IMR-90 (cell line): ENCODE data around the gene IPO13. TPM values are rescaled to one million over a fixed set of nuclear protein-coding genes. Genes with fewer than 3 reads are reported as not detected.

Experiments used
- ATAC-seq: fragments of 200-7000 bp; cut with Tn5 transposase; 2 replicates; pipeline ENCODE4 v1.9.1; 2020; ENCODE audit warnings: low read depth, mild to moderate bottlenecking, moderate library complexity
- BruUV-seq: library from RNA; stranded (reverse); fragments of 400-500 nt; replicated peaks from 2 replicates; lab custom pipeline; 2021; lab: Mats Ljungman, UMichigan
- CTCF ChIA-PET: fragments of 300-600 bp; formaldehyde crosslinking; extraction: SDS; loops from one replicate; lab custom pipeline; 2021; ENCODE audit warnings: antibody characterized with exemption; lab: Yijun Ruan, JAX
- POLR2A ChIA-PET: fragments of 300-600 bp; sonication (Branson Sonifier 250); formaldehyde crosslinking; loops from one replicate; lab custom pipeline; 2022; ENCODE audit warnings: antibody characterized with exemption; ENCODE audit not compliant: unreplicated experiment; lab: Charles Lee
- DNase-seq: peaks from one replicate; pipeline ENCODE4 v3.0.0; 2013
- H2AFZ ChIP-seq: replicated peaks from 2 replicates; pipeline ENCODE3; 2013; ENCODE audit warnings: low read length, mild to moderate bottlenecking; ENCODE audit not compliant: poor library complexity
- H2AK5ac ChIP-seq: 2 replicates; pipeline ENCODE4 v1.6.1; 2013; ENCODE audit warnings: low read depth, low read length, inconsistent platforms
- H2AK9ac ChIP-seq: replicated peaks from 2 replicates; pipeline ENCODE3; 2013; ENCODE audit warnings: mild to moderate bottlenecking, low read depth, low read length, moderate library complexity; ENCODE audit not compliant: poor library complexity
- H2BK120ac ChIP-seq: 2 replicates; pipeline ENCODE4 v1.6.1; 2013; ENCODE audit warnings: low read depth, low read length, inconsistent platforms
- H2BK15ac ChIP-seq: 3 replicates; pipeline ENCODE4 v1.6.1; 2013; ENCODE audit warnings: low read depth, low read length, inconsistent platforms
- H2BK20ac ChIP-seq: 2 replicates; pipeline ENCODE4 v1.6.1; 2013; ENCODE audit warnings: low read depth, mild to moderate bottlenecking, inconsistent platforms, low read length, moderate library complexity
- H2BK5ac ChIP-seq: 2 replicates; pipeline ENCODE4 v1.6.1; 2013; ENCODE audit warnings: mild to moderate bottlenecking, low read depth, low read length, inconsistent platforms; ENCODE audit not compliant: poor library complexity, severe bottlenecking
- H3K14ac ChIP-seq: replicated peaks from 2 replicates; pipeline ENCODE4 v1.6.1; 2013; ENCODE audit warnings: low read depth, low read length, inconsistent platforms
- H3K18ac ChIP-seq: 2 replicates; pipeline ENCODE4 v1.6.1; 2013; ENCODE audit warnings: low read depth, low read length, control low read depth
- H3K23ac ChIP-seq: 2 replicates; pipeline ENCODE4 v1.6.1; 2013; ENCODE audit warnings: low read depth, low read length, inconsistent platforms
- H3K27ac ChIP-seq: 2 replicates; pipeline ENCODE4 v1.5.1; 2013; ENCODE audit warnings: mild to moderate bottlenecking, control low read depth, low read length; ENCODE audit not compliant: insufficient read depth
- H3K27me3 ChIP-seq: 2 replicates; pipeline ENCODE4 v1.6.1; 2013; ENCODE audit warnings: low read length; ENCODE audit not compliant: control insufficient read depth, insufficient read depth
- H3K36me3 ChIP-seq: 2 replicates; pipeline ENCODE4 v1.6.1; 2013; ENCODE audit warnings: low read length, mixed read lengths; ENCODE audit not compliant: control insufficient read depth, insufficient read depth
- H3K4ac ChIP-seq: 2 replicates; pipeline ENCODE4 v1.6.1; 2013; ENCODE audit warnings: low read depth, low read length, inconsistent platforms
- H3K4me1 ChIP-seq: 2 replicates; pipeline ENCODE4 v1.6.1; 2013; ENCODE audit warnings: low read length, mixed read lengths; ENCODE audit not compliant: control insufficient read depth, insufficient read depth
- H3K4me2 ChIP-seq: 2 replicates; pipeline ENCODE4 v1.6.1; 2013; ENCODE audit warnings: low read depth, mild to moderate bottlenecking, control low read depth, low read length, moderate library complexity
- H3K4me3 ChIP-seq: 2 replicates; pipeline ENCODE4 v1.5.1; 2013; ENCODE audit warnings: low read depth, mild to moderate bottlenecking, control low read depth, low read length, moderate library complexity; ENCODE audit not compliant: insufficient read depth
- H3K56ac ChIP-seq: 2 replicates; pipeline ENCODE4 v1.6.1; 2013; ENCODE audit warnings: low read length, inconsistent platforms; ENCODE audit not compliant: insufficient read depth; ENCODE audit errors: extremely low read depth
- H3K79me1 ChIP-seq, 2 experiments: 2 replicates each; pipeline ENCODE4 v1.6.1; 2013; ENCODE audit warnings: low read length in 2 of 2, inconsistent platforms in 1 of 2, low read depth in 1 of 2
- H3K9ac ChIP-seq: 2 replicates; pipeline ENCODE4 v1.6.1; 2013; ENCODE audit warnings: low read depth, low read length, control low read depth
- H3K9me1 ChIP-seq: 2 replicates; pipeline ENCODE4 v1.6.1; 2013; ENCODE audit warnings: low read length, inconsistent platforms; ENCODE audit not compliant: insufficient read depth
- H3K9me3 ChIP-seq: 2 replicates; pipeline ENCODE4 v1.6.1; 2013; ENCODE audit warnings: low read length; ENCODE audit not compliant: control insufficient read depth, insufficient read depth
- H4K20me1 ChIP-seq: 2 replicates; pipeline ENCODE4 v1.6.1; 2013; ENCODE audit warnings: low read length, inconsistent platforms; ENCODE audit not compliant: insufficient read depth
- H4K5ac ChIP-seq: 2 replicates; pipeline ENCODE4 v1.6.1; 2013; ENCODE audit warnings: mild to moderate bottlenecking, low read depth, low read length, control low read depth
- H4K8ac ChIP-seq, 2 experiments: 2 replicates each; pipeline ENCODE4 v1.6.1; 2013; ENCODE audit warnings: low read depth in 2 of 2, low read length in 2 of 2, control low read depth in 1 of 2, inconsistent platforms in 1 of 2
- H4K91ac ChIP-seq: 2 replicates; pipeline ENCODE4 v1.6.1; 2013; ENCODE audit warnings: low read depth, low read length, inconsistent platforms; ENCODE audit not compliant: insufficient read depth
- CEBPB ChIP-seq: IDR thresholded peaks from 2 replicates; pipeline ENCODE4 v1.6.1; 2012; ENCODE audit warnings: low read depth, low read length, improper control_type of control experiment
- CHD1 ChIP-seq: IDR thresholded peaks from 2 replicates; pipeline ENCODE4 v1.6.1; 2012; ENCODE audit warnings: low read depth, low read length, improper control_type of control experiment
- ELK1 ChIP-seq: fragments of 150-350 bp; IDR thresholded peaks from 2 replicates; pipeline ENCODE4 v1.6.1; 2016; ENCODE audit warnings: low read depth, mild to moderate bottlenecking, low read length, moderate library complexity, borderline replicate concordance
- FOS ChIP-seq: fragments of 150-350 bp; IDR thresholded peaks from 2 replicates; pipeline ENCODE4 v1.6.1; 2016; ENCODE audit warnings: low read depth, low read length
- MAFK ChIP-seq: IDR thresholded peaks from 2 replicates; pipeline ENCODE4 v1.6.1; 2012; ENCODE audit warnings: low read depth, low read length, improper control_type of control experiment
- MXI1 ChIP-seq: IDR thresholded peaks from 2 replicates; pipeline ENCODE4 v1.6.1; 2012; ENCODE audit warnings: low read depth, mild to moderate bottlenecking, low read length, moderate library complexity, borderline replicate concordance
- NFE2L2 ChIP-seq: fragments of 150-350 bp; IDR thresholded peaks from 2 replicates; pipeline ENCODE4 v1.6.1; 2016; ENCODE audit warnings: low read depth, mild to moderate bottlenecking, low read length
- POLR2A ChIP-seq: IDR thresholded peaks from 2 replicates; pipeline ENCODE4 v1.6.1; 2012; ENCODE audit warnings: mild to moderate bottlenecking, low read depth, low read length
- RAD21 ChIP-seq: IDR thresholded peaks from 2 replicates; pipeline ENCODE4 v1.6.1; 2012; ENCODE audit warnings: low read length, improper control_type of control experiment
- RCOR1 ChIP-seq: IDR thresholded peaks from 2 replicates; pipeline ENCODE4 v1.6.1; 2012; ENCODE audit warnings: mild to moderate bottlenecking, low read length, improper control_type of control experiment; ENCODE audit not compliant: insufficient replicate concordance
- RFX5 ChIP-seq: IDR thresholded peaks from 2 replicates; pipeline ENCODE4 v1.8.0; 2012; ENCODE audit warnings: low read depth, mild to moderate bottlenecking, low read length, moderate library complexity
- SMC3 ChIP-seq: fragments of 150-350 bp; IDR thresholded peaks from 2 replicates; pipeline ENCODE4 v1.6.1; 2016; ENCODE audit warnings: low read depth, mild to moderate bottlenecking, antibody characterized with exemption, low read length, moderate library complexity
- USF2 ChIP-seq: fragments of 150-350 bp; IDR thresholded peaks from 2 replicates; pipeline ENCODE4 v1.6.1; 2017; ENCODE audit warnings: mild to moderate bottlenecking, antibody characterized with exemption, low read length, low read depth
- WGBS, 2 experiments: methylation state at CpG; one replicate each; pipeline versions ENCODE4 v1.1.5 to v1.1.7; 2013; ENCODE audit warnings: missing lambda C conversion rate in 2 of 2; ENCODE audit not compliant: insufficient read length in 1 of 2; ENCODE audit errors: extremely low coverage in 2 of 2; 5-methylcytosine and 5-hydroxymethylcytosine counted together
- dilution Hi-C: fragments of 300-500 bp; cut with HindIII; formaldehyde crosslinking; loops from one replicate; pipeline ENCODE4 v1.14.3; 2018; ENCODE audit warnings: low sequenced_read_pairs; ENCODE audit not compliant: unreplicated experiment
- in situ Hi-C: fragments of 300-500 bp; cut with MboI; formaldehyde crosslinking; loops from 3 replicates; pipeline ENCODE4 v1.14.3; 2019; ENCODE audit warnings: low sequenced_read_pairs, inconsistent platforms, mixed read lengths
- intact Hi-C: fragments of 100-400 bp; cut with micrococcal nuclease; formaldehyde crosslinking; loops from 2 replicates; pipeline ENCODE4 v1.10.0; 2022
- polyA plus RNA-seq, 3 experiments: library from polyadenylated mRNA; depleted of rRNA; stranded (reverse); fragments of >200 nt; gene quantifications; 2 replicates each; pipeline ENCODE4 v1.2.3, GENCODE V29; 2012; ENCODE audit warnings: low replicate concordance in 1 of 3
- total RNA-seq: library from RNA; depleted of rRNA; stranded (reverse); fragments of >200 nt; gene quantifications from 2 replicates; pipeline ENCODE4 v1.2.3, GENCODE V29; 2012

IPO13 gene
- total and polyA plus RNA-seq, 2 of the 4 experiments (the other 2 are of a cell fraction) = 15.2 to 18.7 TPM

- Histone ChIP-seq H2AFZ (no peak overlapping the region), H3K18ac (no peak overlapping the region), H2BK5ac (no peak overlapping the region), H3K27me3 (no peaks in the 10 kb centered on the region), H2AK9ac (peak overlapping the region; percentile 57), H3K4me2 (no peak overlapping the region), H3K4ac (no peak overlapping the region), H3K4me1 (no peaks in the 10 kb centered on the region; the same call in 1 of the 2 replicates), H4K91ac (no peak overlapping the region), H3K79me1 (no peaks in the 10 kb centered on the region), H2BK15ac (no peak overlapping the region), H4K8ac (no peak overlapping the region), H3K56ac (no peak overlapping the region), H2AK5ac (no peak overlapping the region), H3K9ac (no peak overlapping the region), H3K36me3 (peaks cover 22% of the 10 kb centered on the region; the same call in 1 of the 2 replicates), H3K23ac (no peak overlapping the region), H2BK120ac (no peak overlapping the region), H3K9me1 (no peaks in the 10 kb centered on the region), H4K20me1 (no peaks in the 10 kb centered on the region), H3K14ac (no peak overlapping the region), H2BK20ac (no peak overlapping the region), H4K5ac (no peak overlapping the region), H3K4me3 (no peak overlapping the region), H3K9me3 (no peaks in the 10 kb centered on the region), H3K27ac (no peak overlapping the region)
- TF ChIP-seq MXI1 (no peak), RAD21 (no peak), RFX5 (no peak), POLR2A (no peak), CHD1 (no peak), ELK1 (no peak), NFE2L2 (no peak), USF2 (no peak), SMC3 (no peak), CEBPB (no peak), MAFK (no peak), RCOR1 (no peak), FOS (no peak)
- WGBS, 2 experiments = 90% methylated on average over 2 of the region's 14 CpGs; no CpG with 5 or more reads in 1 of the 2 experiments
- no peak for DNase-seq
- POLR2A ChIA-PET = no interaction called here
- ATAC-seq = no peak
- dilution Hi-C loops = no loop called here
- in situ Hi-C loops = no loop called here
- intact Hi-C loops = loop anchor here (10.0 kb wide), 1 partner anchor 312 kb away; no protein-coding TSS in a partner anchor
- no TSS peak for BruUV-seq
- CTCF ChIA-PET = no interaction called here
Measured at GRCh38 chr1:44002606-44003157, 55.9 kb downstream of the IPO13 start.
